Fibroblast of skin of abdomen (primary cell): ENCODE data around the gene DMD.

Experiments
- DNase-seq: peaks from one replicate; pipeline ENCODE4 v3.0.0-alpha.2; 2013

Gene DMD

DNA sequence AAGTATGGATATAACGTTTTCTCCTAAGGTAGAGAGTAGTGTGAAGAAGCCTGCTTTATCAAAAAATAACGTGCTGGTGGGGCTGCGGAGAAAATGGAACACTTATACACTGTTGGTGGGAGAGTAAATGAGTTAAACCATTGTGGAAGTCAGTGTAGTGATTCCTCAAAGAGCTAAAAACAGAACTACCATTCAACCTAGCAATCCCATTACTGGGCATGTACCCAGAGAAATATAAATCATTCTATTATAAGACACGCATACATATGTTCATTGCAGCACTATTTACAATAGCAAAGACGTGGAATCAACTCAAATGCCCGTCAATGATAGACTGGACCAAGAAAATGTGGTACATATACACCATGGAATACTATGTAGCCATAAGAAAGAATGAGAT is 196.4 kb downstream of the DMD start:
- no peak for DNase-seq

DNA sequence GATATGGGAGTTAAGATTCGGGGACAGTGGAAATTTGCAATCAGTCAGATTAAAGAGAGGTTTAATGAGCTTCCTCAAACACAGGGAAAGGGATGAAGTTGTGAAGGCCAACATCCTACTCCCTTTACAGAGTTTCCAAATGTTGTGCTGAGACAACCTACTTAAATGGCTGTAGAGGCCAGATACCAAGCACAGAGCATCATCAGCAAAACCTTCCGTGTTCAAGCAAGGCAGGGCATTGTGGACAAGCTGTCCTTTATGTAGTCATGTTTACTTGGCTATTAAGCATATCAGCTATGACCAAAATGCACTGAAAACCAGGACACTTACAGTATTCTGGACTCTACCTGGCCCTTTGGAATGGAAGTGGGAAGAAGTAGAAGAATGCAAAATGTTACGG is 197.3 kb downstream of the DMD start:
- DNase-seq = no peak

DNA sequence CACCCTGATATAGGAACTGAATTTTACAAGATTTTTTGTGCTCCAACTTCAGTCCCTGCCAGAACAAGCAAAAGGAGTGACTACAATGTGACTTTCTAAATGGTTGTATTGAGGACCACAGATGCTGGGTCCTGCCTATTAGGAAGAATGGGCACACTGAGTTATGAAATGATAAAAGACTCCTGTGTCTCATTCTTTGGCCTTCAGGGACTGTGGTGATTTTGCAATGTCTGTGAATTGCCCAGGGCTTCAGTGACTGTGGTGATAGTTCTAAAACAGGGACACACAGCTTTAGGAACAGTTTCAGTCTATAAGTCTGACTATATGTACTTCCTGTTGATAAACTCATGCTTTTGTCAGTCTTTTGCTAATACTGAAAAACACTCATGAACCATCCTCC is 210.2 kb downstream of the DMD start:
- no peak for DNase-seq

GRCh38 chrX:32998776-32999175 is 212.6 kb downstream of the DMD start:
- DNase-seq = no peak

- DNase-seq = no peak
Measured at GRCh38 chrX:32995427-32995826, 215.9 kb downstream of the DMD start.

GRCh38 chrX:32987142-32987541 is 224.2 kb downstream of the DMD start:
- no peak for DNase-seq

DNA sequence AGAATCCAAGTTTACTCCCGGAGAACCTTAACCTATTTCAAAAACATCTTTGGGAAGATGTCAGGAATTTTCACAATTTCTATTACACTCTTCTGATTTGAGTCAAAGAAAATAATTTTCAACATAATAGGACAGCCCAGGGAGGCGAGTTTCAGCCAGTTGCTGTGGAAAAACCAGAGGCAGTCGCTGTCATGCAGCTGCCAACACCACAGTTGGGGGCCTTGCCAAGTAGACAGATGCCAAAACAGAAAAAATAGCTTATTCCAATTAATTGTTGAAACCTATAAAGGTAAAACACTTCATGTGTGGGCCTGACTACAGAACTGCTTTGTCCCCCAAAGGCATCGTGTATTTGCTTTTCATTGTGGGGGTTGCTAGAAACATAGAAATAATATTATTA is 225.8 kb downstream of the DMD start:
- no peak for DNase-seq

GRCh38 chrX:32966821-32967355 is 244.5 kb downstream of the DMD start:
- DNase-seq = no peak

GRCh38 chrX:32954125-32954524 is 257.2 kb downstream of the DMD start:
- DNase-seq = no peak

DNA sequence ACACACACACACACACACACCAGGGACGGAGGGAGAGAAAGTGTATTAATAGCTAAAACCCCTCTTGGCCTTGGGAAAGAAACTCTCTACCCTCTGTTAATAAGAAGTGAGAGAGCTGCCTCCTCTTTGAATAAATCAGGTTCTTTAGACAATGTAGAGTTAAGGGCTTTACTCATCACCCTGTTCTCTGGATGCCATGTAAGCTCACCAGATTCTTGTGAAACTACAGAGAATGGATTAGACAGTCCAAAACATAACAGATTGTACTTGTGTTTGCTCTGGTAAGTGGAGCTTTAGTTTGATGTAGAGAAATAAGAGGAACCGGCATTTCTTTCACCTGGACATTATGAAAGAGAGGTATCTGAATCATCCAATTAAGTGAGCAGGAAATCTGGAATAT is 263.2 kb downstream of the DMD start:
- no peak for DNase-seq

- DNase-seq = no peak
Measured at GRCh38 chrX:32937043-32937442, 274.3 kb downstream of the DMD start.

GRCh38 chrX:32933548-32933947 is 277.8 kb downstream of the DMD start:
- no peak for DNase-seq

DNA sequence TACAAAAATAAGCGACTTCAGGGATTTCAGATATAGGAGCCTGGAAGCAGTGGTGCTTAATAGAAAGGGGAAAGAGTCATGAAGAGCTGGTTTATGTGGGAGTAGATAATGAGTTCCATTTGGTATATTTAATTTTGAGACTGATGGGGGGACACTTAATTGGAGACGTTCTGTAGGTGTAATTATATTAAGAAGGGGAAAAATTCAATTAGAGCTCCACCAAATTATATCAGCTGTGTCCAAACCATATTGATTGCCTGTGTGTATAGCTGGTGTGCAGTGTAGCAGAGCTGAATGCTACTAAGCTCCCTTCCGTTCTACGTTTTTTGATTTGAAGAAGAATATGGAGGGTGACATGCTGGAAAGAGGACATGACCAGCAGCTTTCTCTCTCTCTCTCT is 282.3 kb downstream of the DMD start:
- DNase-seq = no peak

DNA sequence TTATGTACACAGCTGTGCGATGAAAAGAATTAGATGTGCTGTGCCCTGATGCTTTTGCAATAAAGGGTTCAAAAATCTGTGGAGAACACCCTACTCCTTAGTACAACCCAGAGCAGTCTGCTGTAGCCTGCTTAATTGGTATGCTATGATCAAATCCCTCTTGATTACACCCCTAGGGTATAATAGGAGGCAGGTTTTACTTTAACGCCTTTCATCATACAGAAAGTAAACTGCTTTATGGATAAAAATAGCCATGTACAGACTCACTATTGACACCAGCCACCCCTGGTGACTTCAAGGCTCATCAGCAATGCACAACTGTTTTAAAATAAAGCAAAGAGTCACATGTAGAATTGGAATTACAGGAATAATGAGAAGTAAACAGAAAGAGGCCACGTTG is 315.3 kb downstream of the DMD start:
- DNase-seq = no peak

- DNase-seq = no peak
Measured at GRCh38 chrX:32894679-32895078, 316.7 kb downstream of the DMD start.

GRCh38 chrX:32893751-32894150 is 317.6 kb downstream of the DMD start:
- DNase-seq = no peak

- DNase-seq = no peak
Measured at GRCh38 chrX:32877592-32877991, 333.8 kb downstream of the DMD start.

- no peak for DNase-seq
Measured at GRCh38 chrX:32874839-32875238, 336.5 kb downstream of the DMD start.

GRCh38 chrX:32873786-32874185 is 337.6 kb downstream of the DMD start:
- DNase-seq = no peak

DNA sequence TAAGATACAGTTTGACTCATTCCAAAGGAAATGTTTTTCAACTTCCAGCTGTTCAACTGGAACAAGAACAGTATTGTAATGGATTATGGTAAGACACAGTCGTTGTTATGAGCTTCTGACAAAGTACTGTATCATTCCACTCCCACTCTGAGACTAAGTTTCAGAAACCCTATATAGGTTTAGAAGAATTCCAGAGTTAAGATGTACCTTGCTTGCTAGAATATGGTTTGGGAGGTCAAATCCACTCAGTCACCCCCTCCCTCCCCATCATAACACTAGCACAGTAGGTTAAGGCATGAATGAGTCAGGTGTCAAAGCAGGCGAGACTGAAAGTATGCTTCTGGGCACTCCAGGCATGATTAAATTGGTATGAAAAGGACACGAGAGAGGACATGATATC is 339.7 kb downstream of the DMD start:
- DNase-seq = no peak

- no peak for DNase-seq
Measured at GRCh38 chrX:32868524-32868895, 342.8 kb downstream of the DMD start.

- DNase-seq = no peak
Measured at GRCh38 chrX:32867781-32868523, 343.4 kb downstream of the DMD start.

DNA sequence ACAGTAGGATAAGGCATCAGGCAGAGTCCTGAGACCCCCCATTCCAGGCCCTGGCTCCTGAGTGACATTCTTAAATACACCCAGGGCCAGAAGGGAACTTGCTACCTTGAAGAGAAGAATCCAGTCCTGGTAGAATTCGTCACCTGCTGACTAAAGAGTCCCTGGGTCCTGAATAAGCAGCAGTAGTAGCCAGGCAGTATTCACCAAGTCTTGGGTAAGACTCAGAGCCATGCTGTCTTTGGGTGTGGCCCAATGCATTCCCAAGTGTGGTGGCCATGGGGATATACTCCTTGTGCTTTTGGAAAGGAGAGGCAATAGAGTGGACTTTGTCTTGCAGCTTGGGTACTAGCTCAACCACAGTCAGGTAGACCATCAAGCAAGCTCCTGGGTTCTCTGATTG is 359.1 kb downstream of the DMD start:
- no peak for DNase-seq

- no peak for DNase-seq
Measured at GRCh38 chrX:32851556-32851955, 359.8 kb downstream of the DMD start.

GRCh38 chrX:32847921-32848320 is 363.4 kb downstream of the DMD start:
- no peak for DNase-seq
